Measurements from ENCODE around the gene B3GLCT. TPM values are rescaled to one million over a fixed set of nuclear protein-coding genes. Genes with fewer than 3 reads are reported as not detected.

The B3GLCT gene
- total RNA-seq, 1 donor from 2014 or later, result 8.2 TPM

DNA sequence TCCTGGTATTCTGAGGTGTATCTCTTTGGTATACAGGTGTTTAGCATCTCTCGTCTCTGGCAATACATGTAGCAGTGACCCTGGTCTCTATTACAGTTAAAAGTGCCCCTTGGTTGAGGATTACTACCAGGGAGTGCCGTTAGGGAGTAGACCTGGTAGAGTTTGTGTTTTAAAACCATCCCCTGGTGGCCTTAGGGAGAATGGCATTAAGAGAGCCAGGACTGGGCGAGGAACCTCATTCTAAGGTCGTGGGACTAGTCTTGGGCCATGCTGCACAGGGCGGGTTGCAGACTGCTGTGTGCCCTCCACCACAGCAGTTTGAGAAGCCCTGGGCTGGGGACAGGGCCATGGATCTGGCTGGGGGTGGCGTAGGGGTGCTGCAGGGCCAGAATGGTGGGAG, 35.0 kb downstream of the B3GLCT start:
- Mint-ChIP-seq H3K4me1 (ENCODE audit: unreplicated experiment) (no peaks in the 10 kb centered on the region), H3K27me3 (ENCODE audit: unreplicated experiment) (no peaks in the 10 kb centered on the region), H3K27ac (ENCODE audit: unreplicated experiment) (no peak overlapping the region), H3K36me3 (ENCODE audit: unreplicated experiment) (no peaks in the 10 kb centered on the region), H3K4me3 (ENCODE audit: unreplicated experiment) (no peak overlapping the region), H3K9me3 (ENCODE audit: unreplicated experiment) (no peaks in the 10 kb centered on the region)
- TF ChIP-seq, protein P1, sequence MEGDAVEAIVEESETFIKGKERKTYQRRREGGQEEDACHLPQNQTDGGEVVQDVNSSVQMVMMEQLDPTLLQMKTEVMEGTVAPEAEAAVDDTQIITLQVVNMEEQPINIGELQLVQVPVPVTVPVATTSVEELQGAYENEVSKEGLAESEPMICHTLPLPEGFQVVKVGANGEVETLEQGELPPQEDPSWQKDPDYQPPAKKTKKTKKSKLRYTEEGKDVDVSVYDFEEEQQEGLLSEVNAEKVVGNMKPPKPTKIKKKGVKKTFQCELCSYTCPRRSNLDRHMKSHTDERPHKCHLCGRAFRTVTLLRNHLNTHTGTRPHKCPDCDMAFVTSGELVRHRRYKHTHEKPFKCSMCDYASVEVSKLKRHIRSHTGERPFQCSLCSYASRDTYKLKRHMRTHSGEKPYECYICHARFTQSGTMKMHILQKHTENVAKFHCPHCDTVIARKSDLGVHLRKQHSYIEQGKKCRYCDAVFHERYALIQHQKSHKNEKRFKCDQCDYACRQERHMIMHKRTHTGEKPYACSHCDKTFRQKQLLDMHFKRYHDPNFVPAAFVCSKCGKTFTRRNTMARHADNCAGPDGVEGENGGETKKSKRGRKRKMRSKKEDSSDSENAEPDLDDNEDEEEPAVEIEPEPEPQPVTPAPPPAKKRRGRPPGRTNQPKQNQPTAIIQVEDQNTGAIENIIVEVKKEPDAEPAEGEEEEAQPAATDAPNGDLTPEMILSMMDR (IDR thresholded peaks at IDR 0.05), result peak; percentile 22
- DNase-seq (ENCODE audit: extremely low spot score, unreplicated experiment), result no peak

DNA sequence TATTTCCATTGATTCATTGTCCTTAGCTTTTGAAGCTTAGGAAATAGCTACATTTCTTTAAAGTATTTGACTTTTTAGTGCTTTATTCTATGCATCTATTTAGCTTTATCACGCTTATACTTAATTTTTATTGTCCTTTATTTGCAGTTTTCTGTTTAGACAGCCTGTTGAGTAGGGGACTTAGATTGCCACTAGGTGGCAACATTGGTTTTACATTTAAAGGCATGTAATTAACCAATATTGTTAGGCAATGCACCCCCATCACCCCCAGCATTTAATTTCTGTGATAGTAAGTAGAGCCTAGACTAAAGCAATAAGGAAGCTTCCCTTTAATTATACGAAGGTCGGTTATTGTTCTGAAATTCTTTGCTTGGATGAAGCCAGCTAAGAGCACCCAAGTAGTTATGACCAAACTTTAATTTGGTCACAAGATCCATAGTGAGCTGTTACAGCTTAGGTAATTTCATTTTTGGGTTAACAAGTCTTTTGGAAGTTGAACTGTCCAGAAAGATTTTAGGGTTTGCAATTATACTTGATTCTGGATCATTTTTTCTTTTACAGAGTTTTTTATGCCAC, 36.5 kb downstream of the B3GLCT start:
- H3K27ac Mint-ChIP-seq (ENCODE audit: unreplicated experiment), result no peak overlapping the region
- H3K9me3 Mint-ChIP-seq (ENCODE audit: unreplicated experiment), result no peaks in the 10 kb centered on the region
- H3K4me3 Mint-ChIP-seq (ENCODE audit: unreplicated experiment), result no peak overlapping the region
- DNase-seq (ENCODE audit: extremely low spot score, unreplicated experiment), result no peak
- no peaks in the 10 kb centered on the region for H3K27me3 Mint-ChIP-seq (ENCODE audit: unreplicated experiment)
- no peaks in the 10 kb centered on the region for H3K4me1 Mint-ChIP-seq (ENCODE audit: unreplicated experiment)
- TF ChIP-seq, protein P1 (IDR thresholded peaks at IDR 0.05), result peak; percentile 83
- no peaks in the 10 kb centered on the region for H3K36me3 Mint-ChIP-seq (ENCODE audit: unreplicated experiment)

DNA sequence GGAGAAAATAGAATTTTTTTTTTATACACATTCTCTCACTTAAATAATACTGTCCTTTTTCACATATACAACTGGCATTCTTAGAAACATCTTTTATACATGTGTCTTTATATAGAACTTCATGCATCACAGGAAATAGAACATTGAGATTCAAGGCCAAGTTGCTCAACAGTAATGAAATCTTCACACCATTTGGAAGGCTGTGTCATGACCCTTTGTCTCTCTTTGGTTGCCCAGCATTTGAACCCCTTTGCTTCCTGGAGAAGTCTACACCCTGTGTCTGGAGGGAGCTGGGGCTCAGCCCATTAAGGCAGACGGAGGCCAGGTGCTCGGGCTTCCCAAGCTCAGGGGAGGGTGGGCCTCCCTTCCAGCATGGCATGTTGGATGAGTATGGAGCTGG, 41.1 kb downstream of the B3GLCT start:
- Mint-ChIP-seq H3K27ac (ENCODE audit: unreplicated experiment) (no peak overlapping the region), H3K4me3 (ENCODE audit: unreplicated experiment) (no peak overlapping the region), H3K9me3 (ENCODE audit: unreplicated experiment) (no peaks in the 10 kb centered on the region), H3K4me1 (ENCODE audit: unreplicated experiment) (no peaks in the 10 kb centered on the region), H3K36me3 (ENCODE audit: unreplicated experiment) (no peaks in the 10 kb centered on the region), H3K27me3 (ENCODE audit: unreplicated experiment) (no peaks in the 10 kb centered on the region)
- TF ChIP-seq, protein P1 (IDR thresholded peaks at IDR 0.05), result no peak
- no peak for DNase-seq (ENCODE audit: extremely low spot score, unreplicated experiment)

DNA sequence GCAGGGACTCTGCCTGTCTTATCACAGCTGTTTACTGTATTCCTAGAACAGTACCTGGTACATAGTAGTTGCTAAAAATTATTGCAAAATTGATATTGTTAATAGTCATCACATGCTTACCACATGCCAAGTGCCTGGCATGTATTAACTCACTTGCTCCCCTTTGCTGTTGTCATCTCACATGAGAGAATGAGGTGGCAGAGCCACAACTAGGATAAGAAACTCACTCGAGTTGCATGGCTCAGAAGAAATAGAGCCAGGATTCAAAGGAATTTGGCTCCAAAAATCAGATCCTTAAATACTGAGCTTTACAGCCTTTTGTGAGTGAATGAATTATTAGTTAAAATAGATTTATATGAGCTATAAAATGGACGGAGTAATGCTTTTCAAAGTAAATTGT, 42.6 kb downstream of the B3GLCT start:
- no peak overlapping the region for H3K27ac Mint-ChIP-seq (ENCODE audit: unreplicated experiment)
- no peak overlapping the region for H3K4me3 Mint-ChIP-seq (ENCODE audit: unreplicated experiment)
- no peaks in the 10 kb centered on the region for H3K27me3 Mint-ChIP-seq (ENCODE audit: unreplicated experiment)
- no peak for DNase-seq (ENCODE audit: extremely low spot score, unreplicated experiment)
- TF ChIP-seq, protein P1 (IDR thresholded peaks at IDR 0.05), result no peak
- H3K4me1 Mint-ChIP-seq (ENCODE audit: unreplicated experiment), result no peaks in the 10 kb centered on the region
- no peaks in the 10 kb centered on the region for H3K36me3 Mint-ChIP-seq (ENCODE audit: unreplicated experiment)
- no peaks in the 10 kb centered on the region for H3K9me3 Mint-ChIP-seq (ENCODE audit: unreplicated experiment)

DNA sequence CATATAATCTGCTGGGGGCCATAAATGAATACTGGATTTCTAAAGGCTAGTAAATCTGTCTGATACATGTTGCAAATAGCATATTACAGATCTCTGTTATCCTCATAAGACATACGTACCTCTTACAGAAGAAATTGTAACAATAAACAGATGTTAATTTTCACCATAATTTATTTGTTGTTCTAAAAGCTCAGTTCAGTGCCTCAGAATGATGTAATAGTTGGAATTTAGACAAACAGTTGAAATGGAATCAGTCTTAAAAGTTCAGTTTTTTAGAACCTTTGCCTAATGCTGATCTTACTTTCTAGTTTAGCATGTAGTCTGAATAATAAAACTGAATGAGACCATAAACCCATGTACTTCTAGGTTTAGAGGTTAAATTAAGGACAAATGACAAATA, 43.1 kb downstream of the B3GLCT start:
- DNase-seq (ENCODE audit: extremely low spot score, unreplicated experiment), result no peak
- Mint-ChIP-seq H3K36me3 (ENCODE audit: unreplicated experiment) (no peaks in the 10 kb centered on the region), H3K4me1 (ENCODE audit: unreplicated experiment) (no peaks in the 10 kb centered on the region), H3K4me3 (ENCODE audit: unreplicated experiment) (no peak overlapping the region), H3K27me3 (ENCODE audit: unreplicated experiment) (no peaks in the 10 kb centered on the region), H3K9me3 (ENCODE audit: unreplicated experiment) (no peaks in the 10 kb centered on the region), H3K27ac (ENCODE audit: unreplicated experiment) (no peak overlapping the region)
- TF ChIP-seq, protein P1 (IDR thresholded peaks at IDR 0.05), result no peak
